Parathyroid adenoma (tissue), 2 donors: ENCODE data around the gene ST6GALNAC1.
"Not testable (repeated sequence)": the region's sequence is repeated elsewhere in the genome, so short reads cannot be mapped to it uniquely, and the experiment has no call there.

ENCODE experiments used
- H2AFZ ChIP-seq: fragments of 300-600 bp; sonication (generic); one replicate; pipeline ENCODE4 v1.7.0; 2017; ENCODE audit warnings: antibody characterized with exemption, mild to moderate bottlenecking
- H3K27ac ChIP-seq: fragments of 300-600 bp; sonication (generic); one replicate; pipeline ENCODE4 v1.7.0; 2017
- H3K27me3 ChIP-seq: fragments of 300-600 bp; sonication (generic); one replicate; pipeline ENCODE4 v1.7.0; 2017; ENCODE audit warnings: low read length; ENCODE audit not compliant: control insufficient read depth, insufficient read depth
- H3K36me3 ChIP-seq: fragments of 300-600 bp; sonication (generic); one replicate; pipeline ENCODE4 v1.7.0; 2017; ENCODE audit warnings: low read length; ENCODE audit not compliant: control insufficient read depth, insufficient read depth
- H3K4me1 ChIP-seq: fragments of 300-600 bp; sonication (generic); one replicate; pipeline ENCODE4 v1.7.0; 2017; ENCODE audit warnings: control low read depth
- H3K4me2 ChIP-seq: fragments of 300-600 bp; sonication (generic); one replicate; pipeline ENCODE4 v1.7.0; 2017; ENCODE audit warnings: low read length
- H3K4me3 ChIP-seq: fragments of 300-600 bp; sonication (generic); one replicate; pipeline ENCODE4 v1.7.0; 2017; ENCODE audit warnings: low read depth, low read length
- H3K79me2 ChIP-seq: fragments of 300-600 bp; sonication (generic); one replicate; pipeline ENCODE4 v1.7.0; 2017; ENCODE audit warnings: control low read depth
- H3K9ac ChIP-seq: fragments of 300-600 bp; sonication (generic); one replicate; pipeline ENCODE4 v1.7.0; 2017; ENCODE audit warnings: mild to moderate bottlenecking
- H3K9me3 ChIP-seq: fragments of 300-600 bp; sonication (generic); one replicate; pipeline ENCODE4 v1.7.0; 2017; ENCODE audit warnings: low read length; ENCODE audit not compliant: control insufficient read depth
- TF ChIP-seq, protein P1 (sequence below): fragments of 300-600 bp; sonication (generic); IDR thresholded peaks from one replicate; pipeline ENCODE4 v1.7.0; 2017; ENCODE audit warnings: antibody characterized with exemption, mild to moderate bottlenecking
- donor health status: primary hyperparathyroidism.

Gene ST6GALNAC1

DNA sequence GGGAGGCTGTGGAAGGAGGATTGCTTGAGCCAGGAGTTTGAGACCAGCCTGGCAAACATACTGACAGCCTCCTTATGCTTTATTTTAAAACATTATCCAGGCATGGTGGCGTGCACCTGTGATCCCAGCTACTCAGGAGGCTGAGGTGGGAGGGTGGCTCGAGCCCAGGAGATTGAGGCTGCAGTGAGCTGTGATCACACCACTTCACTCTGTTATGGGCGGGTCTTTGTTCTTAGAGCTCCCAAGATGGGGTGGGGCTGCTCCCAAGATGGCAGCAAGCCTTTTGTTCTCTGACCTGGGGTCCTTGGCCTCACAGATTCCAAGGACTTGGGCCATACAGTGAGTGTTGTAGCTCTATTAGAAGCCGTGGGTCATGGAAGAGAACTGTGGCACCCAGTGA lies 31.8 kb downstream of the ST6GALNAC1 start:
- H2AFZ ChIP-seq = no peak overlapping the region
- H3K9ac ChIP-seq = no peak overlapping the region
- no peak overlapping the region for H3K27ac ChIP-seq
- H3K79me2 ChIP-seq = no peaks in the 10 kb centered on the region
- H3K9me3 ChIP-seq = no peaks in the 10 kb centered on the region
- H3K4me1 ChIP-seq = no peaks in the 10 kb centered on the region
- no peak overlapping the region for H3K4me3 ChIP-seq
- H3K4me2 ChIP-seq = no peak overlapping the region
- TF ChIP-seq, protein P1, sequence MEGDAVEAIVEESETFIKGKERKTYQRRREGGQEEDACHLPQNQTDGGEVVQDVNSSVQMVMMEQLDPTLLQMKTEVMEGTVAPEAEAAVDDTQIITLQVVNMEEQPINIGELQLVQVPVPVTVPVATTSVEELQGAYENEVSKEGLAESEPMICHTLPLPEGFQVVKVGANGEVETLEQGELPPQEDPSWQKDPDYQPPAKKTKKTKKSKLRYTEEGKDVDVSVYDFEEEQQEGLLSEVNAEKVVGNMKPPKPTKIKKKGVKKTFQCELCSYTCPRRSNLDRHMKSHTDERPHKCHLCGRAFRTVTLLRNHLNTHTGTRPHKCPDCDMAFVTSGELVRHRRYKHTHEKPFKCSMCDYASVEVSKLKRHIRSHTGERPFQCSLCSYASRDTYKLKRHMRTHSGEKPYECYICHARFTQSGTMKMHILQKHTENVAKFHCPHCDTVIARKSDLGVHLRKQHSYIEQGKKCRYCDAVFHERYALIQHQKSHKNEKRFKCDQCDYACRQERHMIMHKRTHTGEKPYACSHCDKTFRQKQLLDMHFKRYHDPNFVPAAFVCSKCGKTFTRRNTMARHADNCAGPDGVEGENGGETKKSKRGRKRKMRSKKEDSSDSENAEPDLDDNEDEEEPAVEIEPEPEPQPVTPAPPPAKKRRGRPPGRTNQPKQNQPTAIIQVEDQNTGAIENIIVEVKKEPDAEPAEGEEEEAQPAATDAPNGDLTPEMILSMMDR = no peak
- H3K27me3 ChIP-seq = no peaks in the 10 kb centered on the region
- H3K36me3 ChIP-seq = no peaks in the 10 kb centered on the region

DNA sequence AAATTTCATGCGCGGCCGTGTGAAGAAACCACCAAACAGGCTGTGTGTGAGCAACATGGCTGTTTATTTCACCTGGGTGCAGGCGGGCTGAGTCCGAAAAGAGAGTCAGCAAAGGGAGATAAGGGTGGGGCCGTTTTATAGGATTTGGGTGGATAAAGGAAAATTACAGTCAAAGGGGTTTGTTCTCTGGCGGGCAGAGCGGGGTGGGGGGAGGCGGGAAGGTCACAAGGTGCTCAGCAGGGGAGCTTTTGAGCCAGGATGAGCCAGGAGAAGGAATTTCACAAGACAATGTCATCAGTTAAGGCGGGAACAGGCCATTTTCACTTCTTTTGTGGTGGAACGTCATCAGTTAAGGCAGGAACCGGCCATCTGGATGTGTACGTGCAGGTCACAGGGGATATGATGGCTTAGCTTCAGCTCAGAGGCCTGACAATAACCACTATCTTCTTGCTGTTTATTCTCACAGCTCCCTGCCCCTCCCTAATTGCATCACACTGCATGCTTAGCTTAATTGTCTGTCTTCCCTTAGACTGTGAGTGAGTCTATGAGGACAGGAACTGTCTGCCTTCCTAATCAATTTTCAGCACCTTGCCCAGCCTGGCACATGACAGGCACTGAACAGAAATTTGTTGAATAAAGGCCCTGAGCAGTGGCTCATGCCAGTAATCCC lies 32.3 kb downstream of the ST6GALNAC1 start:
- H3K4me3 ChIP-seq = not testable (repeated sequence)

DNA sequence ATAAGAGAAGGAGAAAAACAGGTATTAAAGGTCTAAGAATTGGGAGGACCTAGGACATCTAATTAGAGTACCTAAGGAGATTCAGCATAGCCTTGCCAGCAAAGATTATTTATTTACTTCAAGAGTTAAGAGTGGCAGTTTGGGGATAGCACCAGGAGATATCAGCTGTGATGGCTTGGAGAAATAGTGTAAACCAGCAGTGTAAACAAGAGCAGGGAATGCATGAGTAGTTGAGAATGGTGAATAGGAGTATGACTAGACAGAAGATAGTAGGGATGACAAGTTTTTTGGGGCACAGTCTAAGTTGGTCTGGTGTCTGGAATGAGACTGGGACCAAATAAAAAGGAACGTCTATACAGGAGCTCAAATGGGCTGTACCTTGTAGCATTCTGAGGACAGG lies 36.9 kb downstream of the ST6GALNAC1 start:
- H3K4me3 ChIP-seq, H3K9me3 ChIP-seq, H3K4me1 ChIP-seq, H3K4me2 ChIP-seq, H2AFZ ChIP-seq, H3K27me3 ChIP-seq, H3K27ac ChIP-seq, H3K9ac ChIP-seq, H3K36me3 ChIP-seq, H3K79me2 ChIP-seq: not testable (repeated sequence)

More for the DNA sequence above, 32.3 kb downstream of the ST6GALNAC1 start:
- H2AFZ ChIP-seq, H3K4me2 ChIP-seq, H3K9me3 ChIP-seq, H3K79me2 ChIP-seq, H3K36me3 ChIP-seq, H3K27me3 ChIP-seq, H3K27ac ChIP-seq, H3K9ac ChIP-seq, H3K4me1 ChIP-seq: not testable (repeated sequence)

DNA sequence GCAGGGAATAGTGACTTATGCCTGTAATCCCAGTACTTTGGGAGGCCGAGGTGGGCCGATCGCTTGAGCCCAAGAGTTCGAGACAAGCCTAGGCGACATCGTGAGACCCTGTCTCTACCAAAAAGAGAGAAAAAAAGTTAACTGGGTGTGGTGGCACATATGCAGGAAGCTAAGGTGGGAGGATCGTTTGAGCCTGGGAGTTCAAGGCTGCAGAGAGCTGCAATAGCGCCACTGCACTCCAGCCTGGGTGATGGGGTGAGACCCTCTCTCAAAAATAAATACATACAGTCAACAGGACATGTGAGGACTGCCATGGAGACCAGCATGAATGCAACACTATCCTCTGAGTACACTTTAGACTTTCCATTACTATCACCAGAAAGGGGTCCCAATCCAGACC lies 42.5 kb downstream of the ST6GALNAC1 start:
- no peak overlapping the region for H2AFZ ChIP-seq
- no peaks in the 10 kb centered on the region for H3K36me3 ChIP-seq
- H3K4me2 ChIP-seq = no peak overlapping the region
- TF ChIP-seq, protein P1 = no peak
- no peak overlapping the region for H3K27ac ChIP-seq
- no peak overlapping the region for H3K9ac ChIP-seq
- no peaks in the 10 kb centered on the region for H3K27me3 ChIP-seq
- no peaks in the 10 kb centered on the region for H3K79me2 ChIP-seq
- no peaks in the 10 kb centered on the region for H3K9me3 ChIP-seq
- H3K4me1 ChIP-seq = no peaks in the 10 kb centered on the region
- H3K4me3 ChIP-seq = no peak overlapping the region

DNA sequence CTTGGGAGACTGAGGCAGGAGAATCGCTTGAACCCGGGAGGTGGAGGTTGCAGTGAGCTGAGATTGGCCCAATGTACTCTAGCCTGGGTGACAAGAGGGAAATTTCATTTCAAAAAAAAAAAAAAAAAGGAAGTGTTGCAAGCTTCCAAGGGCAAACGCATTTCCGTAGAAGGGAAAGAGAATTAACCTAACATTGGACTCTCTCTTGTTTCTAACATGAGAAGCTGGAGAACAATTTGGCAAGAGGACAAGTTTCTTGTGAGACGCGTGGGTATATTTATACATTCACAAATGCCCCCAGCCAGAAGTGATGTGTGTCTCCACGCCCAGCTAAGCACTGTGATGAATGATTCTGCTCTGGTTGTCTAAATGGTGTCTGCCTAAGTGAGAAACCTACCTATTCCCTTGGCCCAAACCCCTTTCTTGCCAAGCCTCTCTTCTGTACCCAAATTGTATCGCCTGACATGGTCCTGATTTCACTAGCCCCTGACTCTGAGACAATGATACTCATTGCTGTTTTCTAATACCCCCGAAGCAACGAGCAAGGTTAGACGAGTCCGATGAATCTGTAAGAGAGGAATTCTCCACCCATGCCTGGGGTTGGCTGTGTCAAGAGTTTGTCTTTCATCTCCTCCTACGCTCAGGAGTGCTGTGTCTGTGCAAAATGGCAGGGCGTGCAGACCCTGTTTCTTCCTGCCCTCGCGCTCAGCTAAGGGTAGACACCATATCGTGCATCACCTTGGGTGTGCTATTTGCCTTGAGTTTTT lies 43.7 kb downstream of the ST6GALNAC1 start:
- Histone ChIP-seq H3K36me3 (no peaks in the 10 kb centered on the region), H3K9ac (no peak overlapping the region), H3K4me2 (no peak overlapping the region), H3K4me1 (no peaks in the 10 kb centered on the region), H3K27ac (no peak overlapping the region), H3K4me3 (no peak overlapping the region), H2AFZ (no peak overlapping the region), H3K79me2 (no peaks in the 10 kb centered on the region), H3K9me3 (no peaks in the 10 kb centered on the region), H3K27me3 (no peaks in the 10 kb centered on the region)
- TF ChIP-seq, protein P1 = no peak
